GM18519 (cell line): ENCODE results near the gene ARL16.

Source experiments
- ATAC-seq: cut with Tn5 transposase; IDR thresholded peaks from one replicate; pipeline ENCODE4 v1.9.1; 2021; ENCODE audit warnings: mild to moderate bottlenecking, moderate library complexity; ENCODE audit not compliant: unreplicated experiment, low FRiP score

ARL16 gene

DNA sequence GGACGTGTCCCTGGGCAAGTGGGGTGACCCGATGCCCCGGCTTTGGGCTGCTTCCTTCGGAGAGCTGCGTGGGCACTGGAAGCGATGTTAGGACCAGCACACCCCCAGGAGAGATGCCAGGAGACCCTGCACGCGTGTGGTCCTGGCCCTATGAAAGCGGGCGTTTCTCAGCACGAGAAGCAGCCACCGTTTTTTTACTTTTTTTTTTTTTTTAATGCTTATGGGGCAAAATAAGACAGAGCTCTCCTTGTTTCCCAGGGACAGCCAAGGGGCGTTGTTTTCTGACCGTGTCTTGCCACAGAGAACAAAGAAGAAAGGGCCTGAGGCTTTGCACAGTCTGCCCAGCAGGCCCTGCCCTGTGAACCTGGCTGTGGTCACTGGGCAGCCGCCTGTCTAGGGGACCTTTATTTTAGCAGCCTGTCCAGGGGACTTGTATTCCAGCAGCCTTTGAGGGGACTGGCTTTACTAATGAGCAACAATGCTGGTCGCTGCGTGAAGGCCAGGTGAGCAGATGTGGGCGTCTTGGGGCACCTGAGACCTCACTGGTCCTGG, 29.5 kb upstream of the ARL16 start:
- ATAC-seq, result no peak

DNA sequence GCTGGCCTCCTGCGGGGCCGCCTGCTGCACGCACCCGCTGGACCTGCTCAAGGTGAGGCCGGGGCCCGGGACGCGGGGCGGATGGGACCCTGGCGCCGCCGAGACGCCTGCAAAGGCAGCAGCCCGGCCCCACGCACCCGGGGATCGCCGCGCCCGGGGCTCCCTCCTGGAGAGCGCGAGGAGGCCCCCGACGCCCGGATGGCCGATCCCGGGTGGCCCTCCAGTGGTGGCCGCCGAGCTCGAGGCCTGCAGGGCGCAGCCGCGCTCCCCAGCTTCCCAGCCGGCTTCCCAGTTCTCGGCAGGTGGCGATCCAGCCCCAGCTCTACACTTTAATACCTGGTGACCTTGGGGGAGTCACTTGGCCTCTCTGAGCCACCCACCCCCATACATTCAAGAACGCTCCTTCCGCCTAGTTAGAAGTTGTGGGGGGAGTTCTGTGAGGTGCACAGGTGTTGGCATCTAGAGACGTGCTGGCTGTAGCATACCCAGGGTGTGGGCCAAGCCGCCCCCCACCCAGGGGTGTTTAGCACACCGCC, 28.9 kb upstream of the ARL16 start:
- no peak for ATAC-seq

DNA sequence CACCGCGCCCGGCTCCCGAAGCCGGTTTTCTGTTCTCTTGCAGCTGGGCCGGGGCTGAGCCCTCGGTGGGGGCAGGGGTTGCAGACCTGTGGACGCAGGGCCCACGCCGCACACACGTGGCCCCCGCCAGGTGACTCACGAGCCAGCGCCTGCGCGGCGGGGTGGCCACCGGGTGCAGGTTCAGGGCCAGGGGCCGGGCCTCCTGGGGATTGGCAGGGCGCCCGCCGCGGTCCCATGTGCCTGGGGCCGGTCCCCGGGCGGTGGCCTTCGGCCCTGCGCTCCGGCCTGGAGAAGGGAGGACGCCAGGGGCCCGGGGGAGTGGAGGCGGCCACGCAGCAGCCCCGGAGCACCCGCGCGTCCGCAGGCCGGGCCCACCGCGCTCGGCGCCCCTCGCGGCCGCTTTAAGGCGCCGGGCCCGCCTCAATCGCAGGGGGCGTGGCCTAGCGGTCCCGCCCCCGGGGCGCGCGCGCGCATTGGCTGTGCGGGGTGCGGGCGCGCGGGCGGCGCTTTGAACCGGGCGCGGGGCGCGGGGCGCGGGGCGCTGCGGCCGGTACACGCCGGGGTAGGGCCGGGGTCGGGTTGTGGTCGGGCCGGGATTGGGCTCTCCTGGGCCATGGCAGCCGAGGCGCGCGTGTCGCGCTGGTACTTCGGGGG, 28.3 kb upstream of the ARL16 start, which contains the start of gene SLC25A10:
TSS of gene SLC25A10 (plus strand) at position 471 of the 654 bp plus-strand sequence. CDS start at position 614, 143 bp downstream.
- no peak for ATAC-seq

DNA sequence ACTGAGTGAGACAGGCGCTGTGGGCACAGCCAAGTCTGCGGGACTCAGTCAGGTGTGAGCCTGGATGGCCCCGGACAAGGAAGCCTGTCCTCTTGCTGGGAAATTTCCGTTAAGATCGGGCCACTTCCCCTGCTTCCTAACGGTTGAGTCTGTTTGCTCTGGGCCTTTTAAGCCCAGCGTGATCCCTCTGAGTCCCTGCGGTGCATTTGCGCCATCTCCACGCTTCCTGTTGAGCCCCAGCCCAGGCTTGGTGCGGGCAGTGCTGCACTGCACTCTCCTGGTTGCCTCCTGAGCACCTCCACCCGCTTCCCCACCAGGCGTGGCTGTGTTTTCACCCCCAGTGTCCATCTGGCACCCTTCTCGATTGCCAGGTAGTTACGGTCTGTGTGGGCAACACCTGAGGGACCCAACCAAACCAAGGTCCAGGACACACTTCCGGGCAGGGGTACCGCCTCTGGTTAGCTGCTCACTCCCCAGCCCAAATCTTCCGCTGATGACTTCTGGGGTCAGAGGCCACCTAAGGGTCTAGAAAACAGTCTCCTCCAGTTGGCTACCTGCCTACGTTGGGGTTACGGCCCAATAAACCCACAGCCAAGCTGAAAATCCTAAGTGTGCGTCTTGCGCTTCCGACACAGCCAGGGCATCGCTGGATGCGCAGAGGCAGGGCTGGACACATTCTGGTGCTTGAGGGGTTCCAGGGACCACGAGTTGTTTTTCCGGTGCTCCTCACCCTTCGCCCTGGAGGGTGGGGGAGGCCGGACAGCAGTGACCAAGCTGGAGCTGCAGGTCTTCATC, 27.1 kb upstream of the ARL16 start:
- no peak for ATAC-seq

DNA sequence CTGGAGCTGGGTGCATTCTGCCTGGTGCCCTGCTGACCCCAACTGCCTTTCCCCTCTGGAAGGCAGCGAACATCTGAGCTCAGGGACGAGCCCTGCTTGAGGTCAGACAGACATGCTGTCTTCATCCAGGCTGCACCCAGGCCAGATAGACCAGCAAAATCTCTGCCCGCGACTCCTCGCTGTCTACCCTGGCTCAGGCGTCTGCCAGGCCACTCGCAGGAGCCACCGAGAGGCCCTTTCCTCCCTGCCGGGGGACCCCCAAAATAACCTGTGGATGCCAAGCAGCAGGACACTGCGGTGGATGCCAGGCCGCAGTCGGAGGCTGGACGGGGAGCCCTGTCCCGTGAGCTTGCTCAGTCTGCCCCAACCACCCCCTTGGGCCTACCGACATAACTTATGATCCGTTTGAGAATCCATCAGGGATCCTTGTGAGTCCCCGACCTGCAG, 25.2 kb upstream of the ARL16 start:
- no peak for ATAC-seq

DNA sequence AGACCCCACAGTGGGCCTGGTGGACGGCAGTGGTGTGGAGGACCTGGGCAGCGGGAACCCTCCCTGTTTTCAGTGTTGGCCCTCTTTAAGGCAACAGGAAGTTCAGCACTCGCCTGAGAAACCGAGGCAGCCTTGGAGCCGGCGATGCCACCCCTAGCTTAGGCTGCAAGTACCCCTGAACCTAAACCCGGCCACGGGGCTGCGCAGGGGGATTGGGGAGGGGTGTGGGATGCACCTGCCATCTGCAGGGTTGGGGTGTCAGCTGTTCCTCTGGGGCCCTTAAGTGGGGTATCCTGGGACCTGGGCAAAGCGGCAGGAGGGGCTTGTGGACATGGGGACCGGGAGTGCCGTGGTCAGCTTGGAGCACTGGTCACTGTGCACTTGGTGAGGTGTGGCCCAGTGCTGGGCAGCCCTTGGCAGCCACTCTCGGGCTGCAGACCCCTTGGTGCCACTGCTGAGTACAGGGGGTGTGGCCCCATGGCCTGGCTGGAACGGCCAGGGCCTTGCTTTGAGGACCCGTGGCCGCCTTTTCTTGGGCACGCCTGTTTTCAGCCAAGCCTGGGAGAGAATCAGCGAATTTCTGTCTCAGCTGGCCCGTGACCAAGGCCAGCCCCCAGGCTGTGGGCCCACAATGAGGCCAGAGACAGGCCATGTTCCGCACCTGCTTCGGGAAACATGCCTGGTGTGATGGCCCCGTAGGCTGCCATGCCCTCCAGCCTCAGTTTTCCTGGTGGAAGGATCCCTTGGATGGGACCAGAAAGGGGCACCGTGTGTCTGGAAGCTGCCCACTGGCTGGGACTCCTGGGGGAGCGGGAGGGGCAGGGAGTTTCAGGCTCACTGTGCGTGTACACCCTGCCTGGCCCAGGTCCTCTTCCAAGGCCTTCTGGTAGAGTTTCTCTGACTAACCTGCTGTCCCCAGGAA, 24.4 kb upstream of the ARL16 start:
- no peak for ATAC-seq

DNA sequence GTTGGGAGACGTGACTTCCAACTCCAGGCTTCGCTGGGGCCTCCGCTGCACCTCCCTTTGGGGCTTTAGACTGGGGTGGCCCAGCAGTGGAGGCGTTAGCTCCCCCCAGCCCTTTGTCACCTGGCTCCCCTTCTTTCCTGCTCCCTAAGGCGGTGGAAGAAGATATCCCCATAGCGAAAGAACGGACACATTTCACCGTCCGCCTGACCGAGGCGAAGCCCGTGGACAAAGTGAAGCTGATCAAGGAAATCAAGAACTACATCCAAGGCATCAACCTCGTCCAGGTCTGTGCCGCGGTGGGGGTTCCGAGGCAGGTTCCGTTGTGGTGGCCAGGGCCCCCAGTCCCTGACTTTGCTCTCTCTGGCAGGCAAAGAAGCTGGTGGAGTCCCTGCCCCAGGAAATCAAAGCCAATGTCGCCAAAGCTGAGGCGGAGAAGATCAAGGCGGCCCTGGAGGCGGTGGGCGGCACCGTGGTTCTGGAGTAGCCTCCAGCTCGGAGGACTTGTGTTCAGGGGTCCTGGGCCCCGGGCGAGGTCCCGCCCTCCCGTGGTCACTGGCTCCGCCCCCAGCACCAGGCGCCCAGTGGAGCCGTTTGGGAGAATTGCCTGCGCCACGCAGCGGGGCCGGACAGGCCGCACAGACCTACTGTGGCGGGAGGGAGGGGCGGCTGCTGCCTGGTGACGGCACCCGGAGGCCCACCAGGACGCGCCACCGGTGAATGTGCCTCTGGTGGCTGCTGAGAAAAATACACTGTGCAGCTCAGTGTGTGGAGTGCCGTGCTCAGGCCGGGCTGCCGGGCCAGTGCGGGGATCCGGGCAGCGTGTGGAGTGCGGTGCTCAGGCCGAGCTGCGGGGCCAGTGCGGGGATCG, 23.4 kb upstream of the ARL16 start:
- no peak for ATAC-seq

DNA sequence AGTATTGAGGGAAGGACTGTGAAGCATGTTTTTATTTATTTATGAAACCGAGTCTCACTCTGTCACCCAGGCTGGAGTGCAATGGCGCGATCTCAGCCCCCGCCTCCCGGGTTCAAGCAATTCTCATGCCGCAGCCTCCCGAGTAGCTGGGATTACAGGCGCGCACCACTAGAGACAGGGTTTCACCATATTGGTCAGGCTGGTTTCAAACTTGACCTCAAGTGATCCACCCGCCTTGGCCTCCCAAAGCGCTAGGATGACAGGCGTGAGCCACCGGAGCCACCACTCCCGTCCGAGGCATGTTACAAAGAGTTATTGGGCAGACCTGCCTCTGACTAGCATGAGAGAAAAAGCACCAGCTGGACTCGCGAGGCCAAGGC, 22.6 kb upstream of the ARL16 start:
- no peak for ATAC-seq

DNA sequence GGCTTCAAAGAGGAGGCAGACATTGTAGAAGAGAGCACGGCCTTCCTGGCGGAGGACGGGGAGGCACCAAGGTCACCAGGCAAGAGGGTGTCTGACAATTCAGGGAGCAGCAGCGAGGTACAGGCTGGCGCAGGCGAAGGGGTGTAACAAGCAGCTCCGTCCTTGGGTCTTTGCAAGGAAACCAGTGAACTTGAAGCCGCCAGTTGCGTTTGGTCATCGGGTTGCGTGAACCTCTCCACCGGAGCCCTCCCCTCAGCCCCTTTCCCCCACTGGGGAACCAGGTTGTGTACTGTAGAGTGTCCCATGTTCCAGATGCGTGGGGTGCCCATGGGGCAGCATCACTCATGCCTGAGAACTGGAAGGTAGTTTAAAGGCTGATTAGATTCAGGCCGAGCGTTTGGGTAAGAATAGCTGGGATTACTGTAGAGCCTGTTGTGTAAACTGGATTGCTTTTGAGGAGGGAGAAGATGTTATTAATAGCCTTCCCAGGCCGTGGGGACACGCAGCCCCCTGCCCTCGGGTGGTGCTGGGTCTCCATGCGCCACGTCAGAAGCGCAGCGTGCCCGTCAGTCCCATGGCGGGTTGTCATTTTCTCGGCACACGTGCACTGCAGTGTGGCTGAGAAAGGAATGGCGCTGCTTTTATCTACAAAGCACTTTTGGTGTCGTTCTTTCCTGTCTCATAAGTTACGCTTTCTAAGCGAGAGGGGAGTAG, 22.1 kb upstream of the ARL16 start:
- ATAC-seq, result no peak

DNA sequence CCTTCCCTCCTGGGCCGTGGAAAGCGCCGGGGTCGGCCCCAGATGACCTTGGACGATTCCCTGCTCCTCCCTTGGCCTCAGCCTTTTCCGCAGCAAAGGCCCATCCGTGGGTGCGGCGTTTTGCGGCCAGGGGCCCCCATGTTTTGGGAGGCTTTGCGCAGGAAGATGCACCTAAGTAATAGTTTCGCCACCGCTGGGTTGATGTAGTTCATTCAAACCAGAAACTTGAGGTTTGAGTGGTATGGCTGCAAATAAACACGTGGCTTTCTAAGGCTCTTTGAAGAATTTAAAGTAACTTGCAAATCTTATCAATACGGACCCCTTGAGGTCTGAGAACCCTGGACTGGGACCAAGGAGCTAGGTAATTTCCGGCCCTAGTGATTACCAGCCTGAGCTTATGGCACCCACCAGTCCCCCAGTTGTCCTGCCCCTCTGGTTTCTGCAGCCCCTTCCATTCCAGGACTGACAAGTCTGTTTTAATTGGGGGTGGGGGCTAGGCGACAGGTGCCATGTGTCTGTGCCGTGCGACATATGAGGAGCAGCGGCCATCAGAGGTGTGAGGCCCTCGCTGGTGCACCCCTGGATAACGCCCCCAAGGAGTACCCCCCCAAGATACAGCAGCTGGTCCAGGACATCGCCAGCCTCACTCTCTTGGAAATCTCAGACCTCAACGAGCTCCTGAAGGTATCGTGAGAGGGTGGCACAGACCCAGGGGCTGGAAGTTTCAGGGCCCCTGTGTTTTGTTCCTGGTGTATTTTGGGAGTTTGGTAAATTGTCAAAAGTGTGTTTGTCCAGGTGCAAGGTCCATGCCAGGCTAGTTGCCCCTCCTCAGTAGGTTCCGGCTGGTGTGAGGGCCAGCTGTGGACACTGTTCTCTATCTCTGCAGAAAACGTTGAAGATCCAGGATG, 20.4 kb upstream of the ARL16 start:
- no peak for ATAC-seq

DNA sequence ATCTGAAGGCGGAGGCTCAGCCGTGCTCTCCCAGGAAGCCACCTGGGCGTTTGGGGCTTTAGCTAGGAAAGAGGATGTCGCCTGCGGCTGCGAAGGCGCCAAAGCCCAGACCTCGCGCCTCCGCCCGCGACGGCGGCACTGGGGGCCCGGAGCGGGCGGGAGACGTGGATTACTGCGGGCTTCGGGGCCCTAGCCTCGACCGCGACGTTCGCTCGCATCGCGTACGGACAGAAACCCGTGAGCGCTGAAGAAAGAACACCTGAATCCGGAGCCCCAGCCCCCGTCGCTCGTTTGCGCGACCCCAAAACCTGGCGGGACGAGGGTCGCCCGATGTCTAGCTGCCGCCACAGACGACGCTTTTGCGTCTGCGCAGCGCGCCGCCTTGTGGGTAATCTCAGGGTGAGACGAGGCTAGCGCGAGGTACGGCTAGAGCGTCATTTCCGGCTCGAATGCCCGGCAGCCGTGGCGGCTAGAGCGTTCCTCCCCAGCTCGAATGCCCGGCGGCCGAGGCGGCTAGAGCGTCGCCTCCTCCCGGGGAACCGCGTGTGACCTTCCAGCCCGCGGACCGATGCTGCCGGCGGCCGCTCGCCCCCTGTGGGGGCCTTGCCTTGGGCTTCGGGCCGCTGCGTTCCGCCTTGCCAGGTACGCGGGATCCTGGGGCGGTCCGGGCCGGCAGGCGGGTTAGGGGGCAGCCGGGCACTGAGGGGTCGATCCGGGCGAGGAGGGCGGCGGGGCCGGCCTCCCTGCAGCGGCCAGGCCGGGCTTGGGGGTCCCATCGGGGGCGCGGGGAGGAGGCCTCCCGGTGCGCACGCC, 19.5 kb upstream of the ARL16 start, which contains the start of gene MRPL12:
TSS of gene MRPL12 (plus strand) at position 434 of the 813 bp plus-strand sequence. CDS start at position 569, 135 bp downstream.
- ATAC-seq, result peak; percentile 59

DNA sequence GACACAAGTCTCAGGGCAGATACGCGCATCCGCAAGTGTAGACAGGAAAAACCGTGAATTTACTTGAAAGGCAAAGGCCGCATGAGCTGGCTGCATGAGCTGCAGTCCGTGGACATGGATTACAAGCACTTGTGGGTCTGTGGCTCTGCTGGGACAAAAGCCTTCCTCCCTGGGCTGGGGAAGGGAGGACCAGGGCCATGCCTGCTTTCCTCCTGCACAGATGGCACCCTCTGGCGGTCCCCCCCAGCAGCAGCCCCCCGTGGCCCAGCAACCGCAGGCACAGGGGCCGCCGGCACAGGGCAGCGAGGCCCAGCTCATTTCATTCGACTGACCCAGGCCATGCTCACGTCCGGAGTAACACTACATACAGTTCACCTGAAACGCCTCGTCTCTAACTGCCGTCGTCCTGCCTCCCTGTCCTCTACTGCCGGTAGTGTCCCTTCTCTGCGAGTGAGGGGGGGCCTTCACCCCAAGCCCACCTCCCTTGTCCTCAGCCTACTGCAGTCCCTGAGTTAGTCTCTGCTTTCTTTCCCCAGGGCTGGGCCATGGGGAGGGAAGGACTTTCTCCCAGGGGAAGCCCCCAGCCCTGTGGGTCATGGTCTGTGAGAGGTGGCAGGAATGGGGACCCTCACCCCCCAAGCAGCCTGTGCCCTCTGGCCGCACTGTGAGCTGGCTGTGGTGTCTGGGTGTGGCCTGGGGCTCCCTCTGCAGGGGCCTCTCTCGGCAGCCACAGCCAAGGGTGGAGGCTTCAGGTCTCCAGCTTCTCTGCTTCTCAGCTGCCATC, 17.9 kb upstream of the ARL16 start:
- ATAC-seq, result no peak

DNA sequence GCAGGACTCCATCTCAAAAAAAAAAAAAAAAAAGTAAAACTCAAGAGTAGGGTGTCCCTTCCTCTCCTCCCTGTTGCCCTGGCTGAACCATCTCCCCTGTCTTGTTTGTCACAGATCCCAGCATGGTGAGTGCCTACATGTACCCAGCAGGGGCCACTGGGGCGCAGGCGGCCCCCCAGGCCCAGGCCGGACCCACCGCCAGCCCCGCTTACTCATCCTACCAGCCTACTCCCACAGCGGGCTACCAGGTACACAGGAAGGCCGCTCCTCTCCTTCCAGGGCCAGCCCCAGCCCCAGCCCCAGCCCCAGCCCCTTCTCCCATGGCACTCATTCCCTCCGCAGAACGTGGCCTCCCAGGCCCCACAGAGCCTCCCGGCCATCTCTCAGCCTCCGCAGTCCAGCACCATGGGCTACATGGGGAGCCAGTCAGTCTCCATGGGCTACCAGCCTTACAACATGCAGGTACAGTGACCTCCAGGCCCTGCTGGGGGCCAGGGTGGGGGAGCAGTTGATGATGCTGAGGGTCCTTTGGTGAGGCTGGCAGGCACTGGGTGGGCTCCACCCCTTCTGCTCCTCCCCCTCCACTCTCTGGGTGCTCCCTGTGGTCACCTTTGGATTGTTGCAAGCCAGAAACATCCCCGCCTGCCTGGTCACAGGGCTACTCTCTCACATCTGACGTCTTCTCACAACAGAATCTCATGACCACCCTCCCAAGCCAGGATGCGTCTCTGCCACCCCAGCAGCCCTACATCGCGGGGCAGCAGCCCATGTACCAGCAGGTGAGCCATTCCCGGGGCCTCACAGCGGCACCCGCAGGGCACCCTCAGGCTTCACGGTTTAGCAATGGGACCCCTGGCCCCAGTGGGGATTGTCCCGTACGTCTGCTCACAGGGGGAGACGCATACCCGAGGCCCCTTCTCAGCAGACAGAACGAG, 17.0 kb upstream of the ARL16 start:
- ATAC-seq, result no peak

DNA sequence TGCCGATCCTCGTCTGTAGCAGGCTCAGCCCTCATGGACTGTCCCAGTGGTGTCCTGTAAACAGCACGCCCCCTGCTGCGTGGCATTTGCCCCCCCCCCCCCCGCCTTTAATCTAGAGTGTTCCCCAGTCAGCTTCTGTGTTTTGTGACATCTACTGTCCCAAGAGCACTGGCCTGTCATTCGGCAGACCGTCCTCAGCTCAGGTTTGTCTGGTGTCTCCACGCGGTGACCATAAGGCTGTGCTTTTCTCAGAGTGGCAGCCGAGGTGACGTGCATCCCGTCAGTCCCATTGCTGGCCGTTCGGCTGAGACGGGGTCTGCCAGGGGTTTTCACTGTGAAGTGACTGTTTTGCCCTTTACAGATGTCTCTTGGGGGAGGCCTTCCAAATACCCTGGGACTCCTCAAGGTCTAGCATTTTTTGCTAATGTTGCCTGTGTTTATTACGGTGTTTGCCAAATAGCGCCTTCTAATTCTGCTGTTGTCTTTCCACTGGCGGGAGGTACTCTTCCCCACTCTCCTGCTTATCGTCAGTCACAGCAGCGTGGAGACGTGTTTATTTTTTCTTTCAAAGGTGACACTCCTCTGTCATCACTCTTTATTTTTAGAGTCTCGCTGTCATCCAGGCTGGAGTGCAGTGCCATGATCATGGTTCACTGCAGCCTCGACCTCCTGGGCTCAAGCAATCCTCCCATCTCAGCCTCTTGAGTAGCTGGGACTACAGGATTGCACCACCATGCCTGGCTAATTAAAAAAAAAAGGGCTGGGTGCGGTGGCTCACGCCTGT, 13.9 kb upstream of the ARL16 start:
- no peak for ATAC-seq
